ENCODE data around the gene KRT23.

- TF ChIP-seq CTCF (IDR thresholded peaks at IDR 0.05; ENCODE audit: low read depth, low read length) (no peak), POLR2A (IDR thresholded peaks at IDR 0.05; ENCODE audit: extremely low read depth, insufficient read length) (no peak), MAX (IDR thresholded peaks at IDR 0.05; ENCODE audit: low read depth, low read length) (no peak)
Measured at GRCh38 chr17:40873801-40874200, 63.6 kb downstream of the KRT23 start.
